HEK293 (cell line): Measurements from ENCODE around the gene C6orf120.

Experiments
- BCL11A ChIP-seq: fragments of 450-650 bp; formaldehyde crosslinking; IDR thresholded peaks from 2 replicates; pipeline ENCODE4 v1.5.1; 2016; ENCODE audit warnings: low read depth, missing biosample characterization, missing genetic modification characterization
- GLIS2 ChIP-seq: fragments of 450-650 bp; formaldehyde crosslinking; IDR thresholded peaks from 2 replicates; pipeline ENCODE4 v1.5.1; 2016; ENCODE audit warnings: missing biosample characterization, missing genetic modification characterization
- HOXA7 ChIP-seq: sonication (generic); formaldehyde crosslinking; IDR thresholded peaks from 2 replicates; pipeline ENCODE4 v1.8.1; 2022; ENCODE audit warnings: missing genetic modification reagents, borderline replicate concordance
- OSR2 ChIP-seq: fragments of 450-650 bp; formaldehyde crosslinking; IDR thresholded peaks from 2 replicates; pipeline ENCODE4 v1.5.1; 2016; ENCODE audit warnings: missing biosample characterization, missing genetic modification characterization
- SCRT1 ChIP-seq: fragments of 450-650 bp; formaldehyde crosslinking; IDR thresholded peaks from 2 replicates; pipeline ENCODE4 v1.5.1; 2016; ENCODE audit warnings: missing biosample characterization, missing genetic modification characterization, borderline replicate concordance
- SP2 ChIP-seq: fragments of 450-650 bp; formaldehyde crosslinking; IDR thresholded peaks from 2 replicates; pipeline ENCODE4 v1.5.1; 2016; ENCODE audit warnings: missing biosample characterization, missing genetic modification characterization
- WT1 ChIP-seq: fragments of 450-650 bp; formaldehyde crosslinking; IDR thresholded peaks from 2 replicates; pipeline ENCODE4 v1.5.1; 2016; ENCODE audit warnings: missing biosample characterization, missing genetic modification characterization
- ZBTB8A ChIP-seq: fragments of 450-650 bp; formaldehyde crosslinking; IDR thresholded peaks from 2 replicates; pipeline ENCODE4 v1.5.1; 2016; ENCODE audit warnings: missing biosample characterization, missing genetic modification characterization
- ZFP3 ChIP-seq: fragments of 450-650 bp; formaldehyde crosslinking; IDR thresholded peaks from 2 replicates; pipeline ENCODE4 v1.5.1; 2016; ENCODE audit warnings: low read depth, missing biosample characterization, missing genetic modification characterization
- ZFP69B ChIP-seq: fragments of 450-650 bp; formaldehyde crosslinking; IDR thresholded peaks from 2 replicates; pipeline ENCODE4 v1.5.1; 2016; ENCODE audit warnings: missing biosample characterization, missing genetic modification characterization
- ZIC2 ChIP-seq: fragments of 450-650 bp; formaldehyde crosslinking; IDR thresholded peaks from 2 replicates; pipeline ENCODE4 v1.5.1; 2016; ENCODE audit warnings: missing biosample characterization, missing genetic modification characterization
- ZNF121 ChIP-seq: fragments of 450-650 bp; formaldehyde crosslinking; IDR thresholded peaks from 2 replicates; pipeline ENCODE4 v1.5.1; 2016; ENCODE audit warnings: missing biosample characterization, missing genetic modification characterization
- ZNF138 ChIP-seq: fragments of 450-650 bp; formaldehyde crosslinking; IDR thresholded peaks from 2 replicates; pipeline ENCODE4 v1.5.1; 2016; ENCODE audit warnings: missing biosample characterization, missing genetic modification characterization, borderline replicate concordance
- ZNF140 ChIP-seq: fragments of 450-650 bp; formaldehyde crosslinking; IDR thresholded peaks from 2 replicates; pipeline ENCODE4 v1.5.1; 2016; ENCODE audit warnings: missing biosample characterization, missing genetic modification characterization
- ZNF157 ChIP-seq: fragments of 450-650 bp; formaldehyde crosslinking; IDR thresholded peaks from 2 replicates; pipeline ENCODE4 v1.5.1; 2016; ENCODE audit warnings: missing biosample characterization, missing genetic modification characterization
- ZNF214 ChIP-seq: fragments of 450-650 bp; formaldehyde crosslinking; IDR thresholded peaks from 2 replicates; pipeline ENCODE4 v1.5.1; 2017; ENCODE audit warnings: missing biosample characterization, mild to moderate bottlenecking, missing genetic modification characterization, borderline replicate concordance
- ZNF324 ChIP-seq: fragments of 450-650 bp; formaldehyde crosslinking; IDR thresholded peaks from 2 replicates; pipeline ENCODE4 v1.5.1; 2016; ENCODE audit warnings: missing biosample characterization, missing genetic modification characterization
- ZNF391 ChIP-seq: fragments of 450-650 bp; formaldehyde crosslinking; IDR thresholded peaks from 2 replicates; pipeline ENCODE4 v1.5.1; 2016; ENCODE audit warnings: low read depth, missing biosample characterization, missing genetic modification characterization, borderline replicate concordance
- ZNF394 ChIP-seq: fragments of 450-650 bp; formaldehyde crosslinking; IDR thresholded peaks from 2 replicates; pipeline ENCODE4 v1.5.1; 2016; ENCODE audit warnings: missing biosample characterization, missing genetic modification characterization, mild to moderate bottlenecking, moderate library complexity, borderline replicate concordance
- ZNF404 ChIP-seq: fragments of 450-650 bp; formaldehyde crosslinking; IDR thresholded peaks from 2 replicates; pipeline ENCODE4 v1.5.1; 2017; ENCODE audit warnings: missing biosample characterization, missing genetic modification characterization
- ZNF433 ChIP-seq: fragments of 450-650 bp; formaldehyde crosslinking; IDR thresholded peaks from 2 replicates; pipeline ENCODE4 v1.5.1; 2016; ENCODE audit warnings: missing biosample characterization, missing genetic modification characterization, low read depth
- ZNF473 ChIP-seq: fragments of 450-650 bp; formaldehyde crosslinking; IDR thresholded peaks from 2 replicates; pipeline ENCODE4 v1.5.1; 2017; ENCODE audit warnings: missing biosample characterization, missing genetic modification characterization
- ZNF514 ChIP-seq: fragments of 450-650 bp; formaldehyde crosslinking; IDR thresholded peaks from 2 replicates; pipeline ENCODE4 v1.5.1; 2016; ENCODE audit warnings: missing biosample characterization, missing genetic modification characterization
- ZNF521 ChIP-seq: fragments of 450-650 bp; formaldehyde crosslinking; IDR thresholded peaks from 2 replicates; pipeline ENCODE4 v1.5.1; 2017; ENCODE audit warnings: missing biosample characterization, mild to moderate bottlenecking, missing genetic modification characterization
- ZNF530 ChIP-seq: fragments of 450-650 bp; formaldehyde crosslinking; IDR thresholded peaks from 2 replicates; pipeline ENCODE4 v1.5.1; 2016; ENCODE audit warnings: low read depth, missing biosample characterization, missing genetic modification characterization
- ZNF544 ChIP-seq: fragments of 450-650 bp; formaldehyde crosslinking; IDR thresholded peaks from 2 replicates; pipeline ENCODE4 v1.5.0; 2017; ENCODE audit warnings: missing biosample characterization, missing genetic modification characterization
- ZNF571 ChIP-seq: fragments of 450-650 bp; formaldehyde crosslinking; IDR thresholded peaks from 2 replicates; pipeline ENCODE4 v1.5.0; 2017; ENCODE audit warnings: missing biosample characterization, missing genetic modification characterization
- ZNF585B ChIP-seq: fragments of 450-650 bp; formaldehyde crosslinking; IDR thresholded peaks from 2 replicates; pipeline ENCODE4 v1.5.1; 2016; ENCODE audit warnings: missing biosample characterization, missing genetic modification characterization
- ZNF596 ChIP-seq: fragments of 450-650 bp; IDR thresholded peaks from 2 replicates; pipeline ENCODE4 v1.5.0; 2018; ENCODE audit warnings: missing biosample characterization, mild to moderate bottlenecking, missing genetic modification characterization, moderate library complexity
- ZNF658 ChIP-seq: fragments of 450-650 bp; formaldehyde crosslinking; IDR thresholded peaks from 2 replicates; pipeline ENCODE4; 2016; ENCODE audit warnings: missing biosample characterization, missing genetic modification characterization
- ZNF707 ChIP-seq: fragments of 450-650 bp; formaldehyde crosslinking; IDR thresholded peaks from 2 replicates; pipeline ENCODE4 v1.5.1; 2016; ENCODE audit warnings: missing biosample characterization, missing genetic modification characterization
- ZNF768 ChIP-seq: fragments of 450-650 bp; formaldehyde crosslinking; IDR thresholded peaks from 2 replicates; pipeline ENCODE4 v1.5.1; 2018; ENCODE audit warnings: missing biosample characterization, mild to moderate bottlenecking, missing genetic modification characterization
- ZSCAN30 ChIP-seq: fragments of 450-650 bp; IDR thresholded peaks from 2 replicates; pipeline ENCODE4 v1.5.1; 2018; ENCODE audit warnings: missing biosample characterization, mild to moderate bottlenecking, missing genetic modification characterization, moderate library complexity
- TF ChIP-seq, protein P1 (sequence below): fragments of 450-650 bp; formaldehyde crosslinking; IDR thresholded peaks from 2 replicates; pipeline ENCODE4 v1.5.1; 2016; ENCODE audit warnings: missing biosample characterization, missing genetic modification characterization
- TF ChIP-seq, protein P2 (sequence below): fragments of 450-650 bp; formaldehyde crosslinking; IDR thresholded peaks from 2 replicates; pipeline ENCODE4 v1.5.1; 2016; ENCODE audit warnings: missing biosample characterization, missing genetic modification characterization
- TF ChIP-seq, protein P3 (sequence below): fragments of 450-650 bp; formaldehyde crosslinking; IDR thresholded peaks from 2 replicates; pipeline ENCODE4 v1.5.1; 2017; ENCODE audit warnings: missing biosample characterization, missing genetic modification characterization
- TF ChIP-seq, protein P4 (sequence below): fragments of 450-650 bp; formaldehyde crosslinking; IDR thresholded peaks from 2 replicates; pipeline ENCODE4 v1.5.1; 2016; ENCODE audit warnings: missing biosample characterization, missing genetic modification characterization

Gene C6orf120

DNA sequence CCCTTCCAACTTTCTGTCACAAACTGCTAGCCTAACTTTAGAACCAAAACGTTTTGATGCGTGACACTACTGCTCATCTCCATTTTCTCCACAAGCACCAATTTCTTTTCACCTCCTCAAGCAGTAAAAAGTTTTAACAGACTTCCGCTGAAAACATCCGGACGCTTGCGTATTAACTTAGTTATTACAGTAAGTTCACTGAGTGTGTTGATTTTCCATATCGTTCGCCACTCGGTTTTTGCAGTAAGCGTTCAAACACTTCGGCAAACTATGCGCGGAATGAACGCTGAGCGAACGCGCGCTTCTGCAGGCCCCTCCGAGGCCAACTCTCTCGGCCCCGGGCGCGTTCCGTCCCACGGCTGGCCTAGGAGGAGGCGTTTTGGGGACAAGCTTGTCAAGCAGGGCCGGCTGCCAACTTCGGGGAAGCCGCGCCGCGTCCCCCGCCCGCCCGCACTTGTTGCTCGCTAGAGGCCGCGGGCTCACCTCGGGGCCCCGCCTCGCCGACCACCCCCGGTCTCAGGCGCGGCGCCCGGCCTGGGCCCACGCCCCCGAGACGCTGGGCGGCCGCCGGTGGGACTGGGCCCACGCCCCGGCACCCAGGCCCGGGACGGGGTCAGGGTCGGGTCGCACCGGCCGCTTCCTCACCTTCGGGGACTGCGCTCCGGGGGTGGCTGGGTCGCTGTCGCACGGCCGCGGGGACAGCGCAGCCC lies 21.4 kb downstream of the C6orf120 start (continued):
- TF ChIP-seq ZNF658 (no peak), ZNF544 (tag by site-specific recombination) (no peak), WT1 (tag by site-specific recombination) (no peak), BCL11A (tag by site-specific recombination) (no peak), GLIS2 (peak; percentile 54; the same call in 1 of the 2 replicates), ZNF768 (no peak), ZNF473 (tag by site-specific recombination) (no peak), ZNF121 (tag by site-specific recombination) (no peak), ZFP3 (tag by site-specific recombination) (no peak), ZNF596 (peak; percentile 15; the same call in 1 of the 2 replicates), ZBTB8A (tag by site-specific recombination) (peak; percentile 75), HOXA7 (CRISPR knock-in tag) (no peak), ZIC2 (tag by site-specific recombination) (no peak), ZNF521 (tag by site-specific recombination) (no peak), OSR2 (tag by site-specific recombination) (no peak), ZNF433 (tag by site-specific recombination) (no peak), ZNF571 (tag by site-specific recombination) (no peak), ZNF324 (no peak), ZNF530 (tag by site-specific recombination) (no peak), ZNF138 (no peak), ZNF157 (tag by site-specific recombination) (no peak), ZNF585B (tag by site-specific recombination) (no peak), ZNF391 (tag by site-specific recombination) (no peak), ZNF394 (no peak), ZNF514 (tag by site-specific recombination) (no peak), ZNF214 (tag by site-specific recombination) (no peak), SCRT1 (tag by site-specific recombination) (peak; percentile 46; the same call in 1 of the 2 replicates), ZSCAN30 (tag by site-specific recombination) (no peak; the same call in 1 of the 2 replicates), ZNF707 (tag by site-specific recombination) (no peak), SP2 (tag by site-specific recombination) (peak; percentile 42), ZNF140 (tag by site-specific recombination) (no peak), ZFP69B (tag by site-specific recombination) (no peak), ZNF404 (tag by site-specific recombination) (no peak)
- TF ChIP-seq, protein P1, sequence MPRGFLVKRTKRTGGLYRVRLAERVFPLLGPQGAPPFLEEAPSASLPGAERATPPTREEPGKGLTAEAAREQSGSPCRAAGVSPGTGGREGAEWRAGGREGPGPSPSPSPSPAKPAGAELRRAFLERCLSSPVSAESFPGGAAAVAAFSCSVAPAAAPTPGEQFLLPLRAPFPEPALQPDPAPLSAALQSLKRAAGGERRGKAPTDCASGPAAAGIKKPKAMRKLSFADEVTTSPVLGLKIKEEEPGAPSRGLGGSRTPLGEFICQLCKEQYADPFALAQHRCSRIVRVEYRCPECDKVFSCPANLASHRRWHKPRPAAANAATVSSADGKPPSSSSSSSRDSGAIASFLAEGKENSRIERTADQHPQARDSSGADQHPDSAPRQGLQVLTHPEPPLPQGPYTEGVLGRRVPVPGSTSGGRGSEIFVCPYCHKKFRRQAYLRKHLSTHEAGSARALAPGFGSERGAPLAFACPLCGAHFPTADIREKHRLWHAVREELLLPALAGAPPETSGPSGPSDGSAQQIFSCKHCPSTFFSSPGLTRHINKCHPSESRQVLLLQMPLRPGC (tag by site-specific recombination), result no peak
- TF ChIP-seq, protein P2, sequence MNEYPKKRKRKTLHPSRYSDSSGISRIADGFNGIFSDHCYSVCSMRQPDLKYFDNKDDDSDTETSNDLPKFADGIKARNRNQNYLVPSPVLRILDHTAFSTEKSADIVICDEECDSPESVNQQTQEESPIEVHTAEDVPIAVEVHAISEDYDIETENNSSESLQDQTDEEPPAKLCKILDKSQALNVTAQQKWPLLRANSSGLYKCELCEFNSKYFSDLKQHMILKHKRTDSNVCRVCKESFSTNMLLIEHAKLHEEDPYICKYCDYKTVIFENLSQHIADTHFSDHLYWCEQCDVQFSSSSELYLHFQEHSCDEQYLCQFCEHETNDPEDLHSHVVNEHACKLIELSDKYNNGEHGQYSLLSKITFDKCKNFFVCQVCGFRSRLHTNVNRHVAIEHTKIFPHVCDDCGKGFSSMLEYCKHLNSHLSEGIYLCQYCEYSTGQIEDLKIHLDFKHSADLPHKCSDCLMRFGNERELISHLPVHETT (tag by site-specific recombination), result no peak
- TF ChIP-seq, protein P3, sequence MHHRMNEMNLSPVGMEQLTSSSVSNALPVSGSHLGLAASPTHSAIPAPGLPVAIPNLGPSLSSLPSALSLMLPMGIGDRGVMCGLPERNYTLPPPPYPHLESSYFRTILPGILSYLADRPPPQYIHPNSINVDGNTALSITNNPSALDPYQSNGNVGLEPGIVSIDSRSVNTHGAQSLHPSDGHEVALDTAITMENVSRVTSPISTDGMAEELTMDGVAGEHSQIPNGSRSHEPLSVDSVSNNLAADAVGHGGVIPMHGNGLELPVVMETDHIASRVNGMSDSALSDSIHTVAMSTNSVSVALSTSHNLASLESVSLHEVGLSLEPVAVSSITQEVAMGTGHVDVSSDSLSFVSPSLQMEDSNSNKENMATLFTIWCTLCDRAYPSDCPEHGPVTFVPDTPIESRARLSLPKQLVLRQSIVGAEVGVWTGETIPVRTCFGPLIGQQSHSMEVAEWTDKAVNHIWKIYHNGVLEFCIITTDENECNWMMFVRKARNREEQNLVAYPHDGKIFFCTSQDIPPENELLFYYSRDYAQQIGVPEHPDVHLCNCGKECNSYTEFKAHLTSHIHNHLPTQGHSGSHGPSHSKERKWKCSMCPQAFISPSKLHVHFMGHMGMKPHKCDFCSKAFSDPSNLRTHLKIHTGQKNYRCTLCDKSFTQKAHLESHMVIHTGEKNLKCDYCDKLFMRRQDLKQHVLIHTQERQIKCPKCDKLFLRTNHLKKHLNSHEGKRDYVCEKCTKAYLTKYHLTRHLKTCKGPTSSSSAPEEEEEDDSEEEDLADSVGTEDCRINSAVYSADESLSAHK, result no peak
- TF ChIP-seq, protein P4, sequence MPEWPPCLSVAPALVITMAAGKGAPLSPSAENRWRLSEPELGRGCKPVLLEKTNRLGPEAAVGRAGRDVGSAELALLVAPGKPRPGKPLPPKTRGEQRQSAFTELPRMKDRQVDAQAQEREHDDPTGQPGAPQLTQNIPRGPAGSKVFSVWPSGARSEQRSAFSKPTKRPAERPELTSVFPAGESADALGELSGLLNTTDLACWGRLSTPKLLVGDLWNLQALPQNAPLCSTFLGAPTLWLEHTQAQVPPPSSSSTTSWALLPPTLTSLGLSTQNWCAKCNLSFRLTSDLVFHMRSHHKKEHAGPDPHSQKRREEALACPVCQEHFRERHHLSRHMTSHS (tag by site-specific recombination), result no peak
